Raji (cell line): ENCODE data around the gene HTT.

Experiments
- POLR2A ChIP-seq: IDR thresholded peaks from 2 replicates; pipeline ENCODE4 v1.6.1; 2011; ENCODE audit warnings: low read depth, low read length, control low read depth; ENCODE audit not compliant: insufficient read depth

HTT gene

GRCh38 chr4:3267576-3268394 lies 193.3 kb downstream of the HTT start:
- no peak for TF ChIP-seq POLR2A

- no peak for TF ChIP-seq POLR2A
Measured at GRCh38 chr4:3268395-3269104, 194.1 kb downstream of the HTT start.

- TF ChIP-seq POLR2A: no peak
Measured at GRCh38 chr4:3269105-3269927, 194.8 kb downstream of the HTT start.

- TF ChIP-seq POLR2A: no peak
Measured at GRCh38 chr4:3269991-3270611, 195.6 kb downstream of the HTT start.

GRCh38 chr4:3271131-3271530 lies 196.7 kb downstream of the HTT start:
- TF ChIP-seq POLR2A: no peak

- no peak for TF ChIP-seq POLR2A
Measured at GRCh38 chr4:3276986-3277385, 202.5 kb downstream of the HTT start.

- no peak for TF ChIP-seq POLR2A
Measured at GRCh38 chr4:3280466-3280865, 206.0 kb downstream of the HTT start.

GRCh38 chr4:3283483-3283882 lies 209.0 kb downstream of the HTT start:
- TF ChIP-seq POLR2A: no peak

GRCh38 chr4:3283916-3284315 lies 209.4 kb downstream of the HTT start:
- TF ChIP-seq POLR2A: no peak

- no peak for TF ChIP-seq POLR2A
Measured at GRCh38 chr4:3284734-3285557, 210.5 kb downstream of the HTT start.

GRCh38 chr4:3285558-3286334 lies 211.3 kb downstream of the HTT start:
- no peak for TF ChIP-seq POLR2A

GRCh38 chr4:3286335-3287175 lies 212.1 kb downstream of the HTT start:
- TF ChIP-seq POLR2A: no peak
